C4-2B (cell line): ENCODE results near the gene IL36B.

ENCODE experiments used
- ZFX ChIP-seq: fragments of 450-650 bp; IDR thresholded peaks from 2 replicates; pipeline ENCODE4 v1.6.1; 2017
- TF ChIP-seq, protein P1 (sequence below): fragments of 450-650 bp; conservative IDR thresholded peaks from 2 replicates; pipeline ENCODE4 v1.5.1; 2017; ENCODE audit warnings: mild to moderate bottlenecking

DNA sequence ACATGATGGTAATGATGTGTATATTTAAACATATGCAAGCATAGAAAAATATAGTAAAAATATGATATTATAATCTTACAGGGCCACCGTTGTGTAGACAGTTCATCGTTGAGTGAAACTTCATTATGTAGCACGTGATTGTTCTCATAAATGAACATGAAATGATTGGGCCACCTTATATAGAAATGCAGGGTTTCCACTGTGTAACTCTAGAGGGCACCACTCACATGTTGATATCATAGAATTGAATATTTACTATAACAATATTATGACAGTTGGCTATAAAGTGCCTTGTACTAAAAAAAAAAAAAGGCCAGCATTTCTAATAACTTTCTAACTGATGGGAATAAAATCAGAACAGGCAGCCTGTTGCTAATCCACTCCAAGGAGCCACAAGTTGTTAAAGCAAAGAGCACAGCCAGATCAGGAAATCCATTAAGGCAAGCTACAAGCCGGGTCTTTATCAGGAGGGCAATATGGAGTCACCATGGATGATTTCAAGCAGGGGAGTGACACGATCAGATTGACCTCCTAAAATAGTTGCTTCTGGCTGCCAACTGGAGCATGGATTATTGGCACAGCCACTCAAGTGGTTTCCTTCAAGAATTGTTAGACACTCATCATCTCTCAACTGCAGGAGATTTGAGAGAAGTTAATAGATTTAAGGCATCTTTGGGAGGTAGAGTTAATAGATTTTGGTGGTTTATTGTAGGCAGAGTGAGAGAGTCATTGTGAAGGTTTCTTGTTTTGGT is 31.8 kb upstream of the IL36B start:
- TF ChIP-seq, protein P1, sequence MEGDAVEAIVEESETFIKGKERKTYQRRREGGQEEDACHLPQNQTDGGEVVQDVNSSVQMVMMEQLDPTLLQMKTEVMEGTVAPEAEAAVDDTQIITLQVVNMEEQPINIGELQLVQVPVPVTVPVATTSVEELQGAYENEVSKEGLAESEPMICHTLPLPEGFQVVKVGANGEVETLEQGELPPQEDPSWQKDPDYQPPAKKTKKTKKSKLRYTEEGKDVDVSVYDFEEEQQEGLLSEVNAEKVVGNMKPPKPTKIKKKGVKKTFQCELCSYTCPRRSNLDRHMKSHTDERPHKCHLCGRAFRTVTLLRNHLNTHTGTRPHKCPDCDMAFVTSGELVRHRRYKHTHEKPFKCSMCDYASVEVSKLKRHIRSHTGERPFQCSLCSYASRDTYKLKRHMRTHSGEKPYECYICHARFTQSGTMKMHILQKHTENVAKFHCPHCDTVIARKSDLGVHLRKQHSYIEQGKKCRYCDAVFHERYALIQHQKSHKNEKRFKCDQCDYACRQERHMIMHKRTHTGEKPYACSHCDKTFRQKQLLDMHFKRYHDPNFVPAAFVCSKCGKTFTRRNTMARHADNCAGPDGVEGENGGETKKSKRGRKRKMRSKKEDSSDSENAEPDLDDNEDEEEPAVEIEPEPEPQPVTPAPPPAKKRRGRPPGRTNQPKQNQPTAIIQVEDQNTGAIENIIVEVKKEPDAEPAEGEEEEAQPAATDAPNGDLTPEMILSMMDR, result peak; percentile 71
- TF ChIP-seq ZFX, result no peak
